Right forelimb (tissue), 1 donor: ENCODE measurements around the gene RFTN1.

ENCODE experiments used
- DNase-seq: peaks from one replicate; pipeline ENCODE4 v3.0.0-alpha.2; 2018

Gene RFTN1

GRCh38 chr3:16427103-16427965 is 86.2 kb downstream of the RFTN1 start:
- DNase-seq = no peak

- DNase-seq = no peak
Measured at GRCh38 chr3:16426665-16427064, 86.8 kb downstream of the RFTN1 start.

- no peak for DNase-seq
Measured at GRCh38 chr3:16426029-16426400, 87.5 kb downstream of the RFTN1 start.

GRCh38 chr3:16425398-16426028 is 88.0 kb downstream of the RFTN1 start:
- no peak for DNase-seq

- no peak for DNase-seq
Measured at GRCh38 chr3:16423947-16424673, 89.4 kb downstream of the RFTN1 start.

GRCh38 chr3:16423298-16423697 is 90.2 kb downstream of the RFTN1 start:
- no peak for DNase-seq

- no peak for DNase-seq
Measured at GRCh38 chr3:16419640-16420241, 93.8 kb downstream of the RFTN1 start.

- no peak for DNase-seq
Measured at GRCh38 chr3:16417945-16418739, 95.4 kb downstream of the RFTN1 start.

- no peak for DNase-seq
Measured at GRCh38 chr3:16415911-16416476, 97.5 kb downstream of the RFTN1 start.

- no peak for DNase-seq
Measured at GRCh38 chr3:16413321-16413720, 100.2 kb downstream of the RFTN1 start.

- DNase-seq = no peak
Measured at GRCh38 chr3:16412192-16412800, 101.2 kb downstream of the RFTN1 start.

GRCh38 chr3:16411441-16411840 is 102.1 kb downstream of the RFTN1 start:
- DNase-seq = no peak

GRCh38 chr3:16410659-16411058 is 102.8 kb downstream of the RFTN1 start:
- no peak for DNase-seq

GRCh38 chr3:16409032-16409431 is 104.5 kb downstream of the RFTN1 start:
- DNase-seq = no peak

GRCh38 chr3:16407366-16407765 is 106.1 kb downstream of the RFTN1 start:
- DNase-seq = no peak

- DNase-seq = no peak
Measured at GRCh38 chr3:16406579-16406978, 106.9 kb downstream of the RFTN1 start.

- DNase-seq = no peak
Measured at GRCh38 chr3:16406166-16406565, 107.3 kb downstream of the RFTN1 start.

GRCh38 chr3:16404349-16404895 is 109.1 kb downstream of the RFTN1 start:
- no peak for DNase-seq

GRCh38 chr3:16402451-16402850 is 111.0 kb downstream of the RFTN1 start:
- no peak for DNase-seq

- no peak for DNase-seq
Measured at GRCh38 chr3:16401273-16401672, 112.2 kb downstream of the RFTN1 start.
